Ovary (tissue), 3 donors: ENCODE data around the gene TEX26.

Experiments
- POLR2A ChIP-seq: fragments of 450-650 bp; IDR thresholded peaks from one replicate; pipeline ENCODE4 v1.6.1; 2017; ENCODE audit warnings: antibody characterized with exemption, mild to moderate bottlenecking, moderate library complexity
- TF ChIP-seq, protein P1 (sequence below), 3 donors: fragments of 450-650 bp in 2 of 3; fragments of 200-600 bp in 1 of 3; IDR thresholded peaks; one replicate each; pipeline versions ENCODE4 v1.5.1 to v1.8.0; 2016 to 2022; ENCODE audit warnings: antibody characterized with exemption in 3 of 3, mild to moderate bottlenecking in 1 of 3
- donor health status: DM: no; HTN: no; CAD: no.

DNA sequence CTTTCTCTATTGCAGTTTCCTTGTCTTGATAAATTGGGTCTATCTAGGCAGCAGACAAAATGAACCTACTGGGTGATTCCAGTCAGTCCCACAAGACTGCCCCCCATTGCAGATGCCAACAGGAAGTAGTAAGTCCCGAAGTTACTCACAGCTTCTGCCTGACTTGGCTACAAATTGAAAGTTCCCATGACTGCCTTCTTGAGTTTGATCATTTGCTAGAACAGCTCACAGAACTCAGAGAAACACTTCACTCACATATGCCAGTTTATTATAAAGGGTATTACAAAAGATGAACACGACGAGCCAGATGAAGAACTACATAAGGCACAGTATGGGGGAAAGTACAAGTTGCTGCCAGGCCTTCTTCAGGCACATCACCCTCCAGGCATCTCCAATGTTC is 50.0 kb downstream of the TEX26 start:
- TF ChIP-seq, protein P1, sequence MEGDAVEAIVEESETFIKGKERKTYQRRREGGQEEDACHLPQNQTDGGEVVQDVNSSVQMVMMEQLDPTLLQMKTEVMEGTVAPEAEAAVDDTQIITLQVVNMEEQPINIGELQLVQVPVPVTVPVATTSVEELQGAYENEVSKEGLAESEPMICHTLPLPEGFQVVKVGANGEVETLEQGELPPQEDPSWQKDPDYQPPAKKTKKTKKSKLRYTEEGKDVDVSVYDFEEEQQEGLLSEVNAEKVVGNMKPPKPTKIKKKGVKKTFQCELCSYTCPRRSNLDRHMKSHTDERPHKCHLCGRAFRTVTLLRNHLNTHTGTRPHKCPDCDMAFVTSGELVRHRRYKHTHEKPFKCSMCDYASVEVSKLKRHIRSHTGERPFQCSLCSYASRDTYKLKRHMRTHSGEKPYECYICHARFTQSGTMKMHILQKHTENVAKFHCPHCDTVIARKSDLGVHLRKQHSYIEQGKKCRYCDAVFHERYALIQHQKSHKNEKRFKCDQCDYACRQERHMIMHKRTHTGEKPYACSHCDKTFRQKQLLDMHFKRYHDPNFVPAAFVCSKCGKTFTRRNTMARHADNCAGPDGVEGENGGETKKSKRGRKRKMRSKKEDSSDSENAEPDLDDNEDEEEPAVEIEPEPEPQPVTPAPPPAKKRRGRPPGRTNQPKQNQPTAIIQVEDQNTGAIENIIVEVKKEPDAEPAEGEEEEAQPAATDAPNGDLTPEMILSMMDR (IDR thresholded peaks at IDR 0.05) = no peak
- TF ChIP-seq POLR2A = no peak
